RPMI8226 (cell line): ENCODE data around the gene TP73.

Experiments used
- DNase-seq: peaks from one replicate; pipeline ENCODE4 v3.0.0-alpha.2; 2015

TP73 gene

GRCh38 chr1:3674100-3675094 is 22.1 kb downstream of the TP73 start:
- DNase-seq, result no peak

- DNase-seq, result no peak
Measured at GRCh38 chr1:3675436-3675835, 23.1 kb downstream of the TP73 start.

- no peak for DNase-seq
Measured at GRCh38 chr1:3676581-3677470, 24.5 kb downstream of the TP73 start.

DNA sequence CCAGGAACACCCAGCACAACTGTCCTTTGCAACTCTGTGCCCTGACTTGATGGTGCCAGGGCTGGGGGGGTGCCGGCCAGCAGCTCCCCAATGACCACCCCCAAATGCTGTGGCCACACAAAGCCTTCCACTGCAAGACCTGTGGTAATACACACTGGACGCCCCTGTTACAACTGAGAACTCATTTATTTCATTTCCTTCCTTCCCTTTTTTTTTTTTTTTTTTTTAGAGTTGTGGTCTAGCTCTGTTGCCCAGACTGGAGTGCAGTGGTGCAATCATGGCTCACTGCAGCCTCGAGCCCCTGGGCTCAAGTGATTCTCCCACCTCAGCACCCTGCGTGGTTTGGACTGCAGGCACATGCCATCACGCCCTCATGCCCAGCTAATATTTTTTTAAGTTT is 25.2 kb downstream of the TP73 start:
- no peak for DNase-seq

GRCh38 chr1:3678361-3679097 is 26.2 kb downstream of the TP73 start:
- no peak for DNase-seq

- DNase-seq, result no peak
Measured at GRCh38 chr1:3679098-3679555, 26.8 kb downstream of the TP73 start.

- no peak for DNase-seq
Measured at GRCh38 chr1:3679799-3680453, 27.6 kb downstream of the TP73 start.

GRCh38 chr1:3680488-3681230 is 28.3 kb downstream of the TP73 start:
- no peak for DNase-seq

GRCh38 chr1:3681231-3681897 is 29.0 kb downstream of the TP73 start:
- DNase-seq, result no peak

- no peak for DNase-seq
Measured at GRCh38 chr1:3681898-3682806, 29.8 kb downstream of the TP73 start.

- DNase-seq, result no peak
Measured at GRCh38 chr1:3683197-3683596, 30.9 kb downstream of the TP73 start.

DNA sequence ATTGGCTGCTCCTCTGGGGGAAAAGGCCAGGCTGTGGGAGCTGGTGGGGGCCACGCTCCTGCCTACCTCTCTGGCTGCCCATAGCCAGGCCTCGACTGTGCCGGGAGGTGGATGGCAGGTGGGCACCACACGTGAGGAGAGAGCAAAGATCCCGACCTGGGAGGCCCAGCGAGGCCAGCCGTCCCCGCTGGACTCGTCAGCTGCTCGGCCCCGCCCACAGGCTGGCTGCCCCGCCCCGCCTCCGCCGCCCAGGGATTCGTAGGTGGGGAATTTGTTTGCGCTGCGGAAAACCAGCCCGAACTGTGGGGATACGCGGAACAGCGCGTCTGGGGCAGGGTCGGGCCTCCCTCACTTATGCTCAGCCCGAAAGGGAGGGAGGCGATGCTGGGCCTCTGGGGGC is 31.7 kb downstream of the TP73 start:
- no peak for DNase-seq

DNA sequence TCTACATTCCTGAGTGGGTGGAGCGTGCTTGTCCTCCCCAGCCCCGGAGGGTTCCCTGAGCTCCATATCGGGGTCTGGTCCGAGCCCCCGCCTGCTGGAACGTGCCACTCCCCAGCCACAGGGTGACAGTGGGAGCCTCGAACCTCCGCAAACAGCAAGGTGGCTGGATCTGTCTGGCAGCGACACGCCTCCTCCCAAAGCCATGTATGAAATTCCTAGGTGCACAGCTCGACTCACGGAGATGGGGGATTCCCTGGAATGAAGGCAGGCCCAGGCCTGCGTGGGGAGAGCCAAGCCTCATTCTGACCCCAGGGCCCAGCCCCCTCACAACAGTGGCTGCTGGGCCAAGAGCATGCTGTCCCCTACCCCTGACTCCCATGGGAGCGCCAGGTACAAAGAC is 32.9 kb downstream of the TP73 start:
- no peak for DNase-seq

- DNase-seq, result no peak
Measured at GRCh38 chr1:3685906-3686305, 33.6 kb downstream of the TP73 start.

DNA sequence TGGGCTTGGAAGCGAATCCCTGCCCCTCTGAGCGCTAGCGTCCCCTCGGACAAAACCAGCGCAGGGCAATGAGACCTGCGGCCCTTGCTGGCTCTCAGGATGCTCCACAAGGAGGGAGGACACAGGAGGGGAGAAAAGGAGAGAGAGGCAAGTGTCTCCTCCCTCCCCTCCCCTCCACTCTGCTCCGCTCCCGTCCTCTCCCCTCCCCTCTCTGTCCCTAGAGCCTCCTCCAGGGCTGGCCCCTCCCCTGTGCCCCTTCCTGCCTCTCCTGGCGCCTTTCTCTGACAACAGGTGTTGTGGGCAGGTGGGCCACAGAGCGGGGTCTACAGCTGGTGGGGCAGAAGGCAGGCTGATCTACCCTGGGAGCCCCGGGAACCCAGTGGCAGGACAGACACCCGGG is 35.2 kb downstream of the TP73 start:
- no peak for DNase-seq

DNA sequence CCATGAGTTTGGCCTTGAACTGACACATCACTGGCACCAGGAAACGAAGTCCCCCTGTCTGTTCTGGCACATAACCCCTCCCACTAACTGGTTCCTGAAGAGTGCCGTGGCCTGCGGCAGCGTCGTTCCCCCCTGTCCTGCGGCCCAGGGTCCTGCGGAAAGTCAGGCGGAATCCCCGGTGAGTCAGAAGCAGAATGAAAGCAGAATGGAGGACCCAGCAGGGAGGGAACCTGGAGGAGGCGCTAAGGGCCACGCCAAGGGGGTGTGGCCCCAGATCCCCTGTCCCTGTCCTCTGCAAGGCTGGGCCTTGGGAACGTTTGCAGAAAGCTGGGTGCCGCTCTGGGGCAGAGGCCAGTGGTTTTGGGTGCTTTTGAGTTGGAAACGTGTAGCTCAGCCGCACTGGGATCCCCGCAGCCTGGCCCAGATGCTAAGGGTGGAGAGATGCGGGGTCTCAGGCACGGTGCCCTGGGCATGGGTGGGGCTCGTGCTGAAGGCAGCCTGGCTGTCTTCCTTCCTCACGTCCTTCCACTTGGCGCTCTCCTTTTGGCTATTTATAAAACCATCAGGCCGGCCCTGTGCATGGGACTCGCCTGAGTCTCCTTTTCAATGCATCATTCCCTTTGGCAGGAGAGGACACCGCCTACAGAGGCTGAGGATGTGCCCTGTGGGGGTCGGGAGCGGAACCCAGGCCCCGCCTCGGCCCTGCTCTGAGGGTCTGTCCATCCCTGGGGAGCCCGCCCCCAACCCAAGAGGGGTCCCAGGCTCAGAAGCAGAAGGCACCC is 36.2 kb downstream of the TP73 start:
- DNase-seq, result no peak

- no peak for DNase-seq
Measured at GRCh38 chr1:3689138-3689750, 36.9 kb downstream of the TP73 start.

GRCh38 chr1:3690282-3691065 is 38.2 kb downstream of the TP73 start:
- DNase-seq, result no peak
